GM12878 (cell line): ENCODE data around the gene NTF4. TPM values are rescaled to one million over a fixed set of nuclear protein-coding genes. Genes with fewer than 3 reads are reported as not detected.

Experiments
- ATAC-seq: fragments of 200-7000 bp; cut with Tn5 transposase; 3 replicates; pipeline ENCODE4 v1.9.1; 2020; ENCODE audit warnings: mild to moderate bottlenecking, moderate library complexity
- BruUV-seq: library from RNA; stranded (reverse); fragments of 400-500 nt; replicated peaks from 2 replicates; lab custom pipeline; 2021; lab: Mats Ljungman, UMichigan
- CTCF ChIA-PET: fragments of 300-600 bp; sonication (Branson Sonifier 250); formaldehyde crosslinking; extraction: SDS; loops from one replicate; lab custom pipeline; 2021; ENCODE audit warnings: inconsistent platforms; lab: Yijun Ruan, JAX
- POLR2A ChIA-PET: fragments of 350-600 bp; formaldehyde crosslinking; extraction: SDS; loops from one replicate; lab custom pipeline; 2021; ENCODE audit warnings: inconsistent platforms; lab: Charles Lee
- RAD21 ChIA-PET: fragments of 300-600 bp; sonication (Branson Sonifier 250); formaldehyde crosslinking; loops from one replicate; lab custom pipeline; 2023; ENCODE audit warnings: antibody characterized with exemption; ENCODE audit not compliant: unreplicated experiment; lab: Charles Lee
- SMC1A ChIA-PET: fragments of 300-600 bp; sonication (Branson Sonifier 250); formaldehyde crosslinking; loops from one replicate; lab custom pipeline; 2023; ENCODE audit not compliant: unreplicated experiment, uncharacterized antibody; lab: Charles Lee
- DNase-seq: peaks from one replicate; pipeline ENCODE4 v3.0.0-alpha.2; 2011; ENCODE audit warnings: low read depth, low spot score
- FAIRE-seq: peaks from 3 replicates; lab custom pipeline; 2011; peaks lifted over from hg19 to GRCh38; lab: Jason Lieb, UNC
- H2AFZ ChIP-seq: 2 replicates; pipeline ENCODE4 v1.6.0; 2011; ENCODE audit warnings: low read depth, low read length, control low read depth; ENCODE audit not compliant: control insufficient read depth
- H3K27ac ChIP-seq: 2 replicates; pipeline ENCODE4 v1.5.1; 2011; ENCODE audit warnings: control low read depth; ENCODE audit not compliant: control insufficient read depth, insufficient read depth
- H3K27me3 ChIP-seq, 2 experiments: replicated peaks in 1 of 2; 2 replicates each; pipeline versions ENCODE4 v1.6.0 to v1.6.1; 2011; ENCODE audit warnings: low read length in 1 of 2; ENCODE audit not compliant: control insufficient read depth in 2 of 2, insufficient read depth in 2 of 2
- H3K36me3 ChIP-seq, 2 experiments: 2 replicates each; pipeline ENCODE4 v1.5.1; 2011; ENCODE audit warnings: low read length in 1 of 2; ENCODE audit not compliant: control insufficient read depth in 2 of 2, insufficient read depth in 2 of 2
- H3K4me1 ChIP-seq: 2 replicates; pipeline ENCODE4 v1.6.1; 2011; ENCODE audit warnings: mild to moderate bottlenecking, low read length, moderate library complexity, mixed read lengths; ENCODE audit not compliant: control insufficient read depth, insufficient read depth
- H3K4me2 ChIP-seq: 2 replicates; pipeline ENCODE4 v1.6.0; 2011; ENCODE audit warnings: control low read depth; ENCODE audit not compliant: control insufficient read depth, insufficient read depth
- H3K4me3 ChIP-seq: fragments of 200-600 bp; sonication (generic); 2 replicates; pipeline ENCODE4 v1.5.1; 2016
- H3K79me2 ChIP-seq: 2 replicates; pipeline ENCODE4 v1.6.0; 2011; ENCODE audit warnings: low read length; ENCODE audit not compliant: control insufficient read depth, insufficient read depth
- H3K9ac ChIP-seq: 2 replicates; pipeline ENCODE4 v1.8.0; 2011; ENCODE audit warnings: low read length, control low read depth, mixed read lengths; ENCODE audit not compliant: control insufficient read depth, insufficient read depth
- H3K9me3 ChIP-seq: replicated peaks from 3 replicates; pipeline ENCODE4 v1.5.1; 2011; ENCODE audit warnings: mild to moderate bottlenecking, low read length; ENCODE audit not compliant: control insufficient read depth, insufficient read depth
- H4K20me1 ChIP-seq: 2 replicates; pipeline ENCODE4 v1.6.0; 2011; ENCODE audit not compliant: control insufficient read depth, insufficient read depth
- BMI1 ChIP-seq: fragments of 450-650 bp; IDR thresholded peaks from 2 replicates; pipeline ENCODE4 v1.6.1; 2016; ENCODE audit warnings: mild to moderate bottlenecking, moderate library complexity, borderline replicate concordance
- BRCA1 ChIP-seq: IDR thresholded peaks from 2 replicates; pipeline ENCODE4 v1.6.1; 2011; ENCODE audit warnings: low read depth, low read length, improper control_type of control experiment
- CEBPZ ChIP-seq: fragments of 150-350 bp; IDR thresholded peaks from 2 replicates; pipeline ENCODE4 v1.6.1; 2016; ENCODE audit warnings: low read depth, low read length
- E2F4 ChIP-seq: IDR thresholded peaks from 2 replicates; pipeline ENCODE4 v1.6.1; 2012; ENCODE audit warnings: low read depth, low read length, improper control_type of control experiment
- IKZF2 ChIP-seq, 2 experiments: fragments of 450-650 bp; IDR thresholded peaks; 2 replicates each; pipeline ENCODE4 v1.6.1; 2017; ENCODE audit warnings: mild to moderate bottlenecking in 2 of 2, moderate library complexity in 2 of 2
- MTA2 ChIP-seq: fragments of 450-650 bp; IDR thresholded peaks from 2 replicates; pipeline ENCODE4 v1.6.1; 2016; ENCODE audit warnings: low read depth, mild to moderate bottlenecking, moderate library complexity
- NFXL1 ChIP-seq: fragments of 450-650 bp; IDR thresholded peaks from 2 replicates; pipeline ENCODE4 v1.6.1; 2017; ENCODE audit warnings: antibody characterized with exemption, mild to moderate bottlenecking, borderline replicate concordance
- PAX5 ChIP-seq: IDR thresholded peaks from 2 replicates; pipeline ENCODE4 v1.6.1; 2011; ENCODE audit warnings: low read depth, low read length, borderline replicate concordance
- SMARCA5 ChIP-seq: fragments of 450-650 bp; IDR thresholded peaks from 2 replicates; pipeline ENCODE4 v1.6.1; 2017; ENCODE audit warnings: mild to moderate bottlenecking
- WGBS: methylation state at CpG from one replicate; pipeline ENCODE4 v1.1.6; 2016; ENCODE audit warnings: low lambda C conversion rate; ENCODE audit not compliant: insufficient replicate concordance, insufficient coverage; ENCODE audit errors: missing lambda C conversion rate; 5-methylcytosine and 5-hydroxymethylcytosine counted together
- in situ Hi-C: fragments of 300-500 bp; cut with MboI; formaldehyde crosslinking; loops from 9 replicates; pipeline ENCODE4 v1.14.3; 2018; ENCODE audit warnings: mixed read lengths
- intact Hi-C: fragments of 100-400 bp; cut with micrococcal nuclease; formaldehyde crosslinking; loops from one replicate; pipeline ENCODE4 v1.14.2; 2022; ENCODE audit not compliant: unreplicated experiment
- polyA plus RNA-seq, 11 experiments: library from polyadenylated mRNA; depleted of rRNA in 4 of 11; unstranded in 6 of 11; stranded (reverse) in 5 of 11; fragments of >200 nt; fragmentation: Nextera tagmentation in 4 of 11; fragmentation: Illumina TruSeq in 1 of 11; extraction: Ambion mirVana in 4 of 11; extraction: Trizol in 1 of 11; gene quantifications; 1 replicate in 1 of 11; 2 replicates in 10 of 11; pipeline versions ENCODE4 v1.2.1 to v1.2.3, GENCODE V29; 2011 to 2016; ENCODE audit warnings: inconsistent platforms in 2 of 11, missing spikeins in 2 of 11, low read depth in 1 of 11
- total RNA-seq, 4 experiments: library from RNA; depleted of rRNA in 3 of 4; stranded (reverse); fragments of >200 nt in 3 of 4; fragmentation: Illumina TruSeq in 1 of 4; extraction: Trizol in 1 of 4; gene quantifications; 2 replicates each; pipeline versions ENCODE4 v1.2.1 to v1.2.3, GENCODE V29; 2013 to 2021

Gene NTF4
- total and polyA plus RNA-seq, 10 of the 15 experiments (the other 5 are each of a cell fraction or from before 2014, with no cell fraction given), result not detected

GRCh38 chr19:49061445-49061844, 3.2 kb downstream of the NTF4 start (continued):
- TF ChIP-seq E2F4, result no peak

- peaks cover 5 to 16% of the 10 kb centered on the region in 2 experiments; a peak in 3 of 4 replicates for H3K27me3 ChIP-seq
- no peak overlapping the region for H3K4me3 ChIP-seq
- no peak for TF ChIP-seq BRCA1
- TF ChIP-seq NFXL1, result no peak
- no peak for TF ChIP-seq MTA2
- H3K9ac ChIP-seq, result no peak overlapping the region
- no peak overlapping the region for H3K27ac ChIP-seq
- intact Hi-C loops, result no loop called here
- ATAC-seq (no peak), FAIRE-seq (no peak), DNase-seq (no peak)
- no peak overlapping the region for H2AFZ ChIP-seq
- WGBS, result 100% methylated on average over 2 of the region's 2 CpGs
- H3K36me3 ChIP-seq, result no peaks in the 10 kb centered on the region
- H3K79me2 ChIP-seq, result no peaks in the 10 kb centered on the region
- in situ Hi-C loops, result no loop called here
- no TSS peak for BruUV-seq
- H3K9me3 ChIP-seq, result no peaks in the 10 kb centered on the region
- H3K4me1 ChIP-seq, result no peaks in the 10 kb centered on the region
- ChIA-PET SMC1A (no interaction called here), CTCF (interaction anchor here (0.6 to 2.0 kb wide), 5 partner anchors 37 to 218 kb away, joined by 3 to 7 read pairs (median 3); no protein-coding TSS in a partner anchor), POLR2A (interaction anchor here (1.6 kb wide), 1 partner anchor 9 kb away, joined by 4 read pairs; no protein-coding TSS in a partner anchor), RAD21 (no interaction called here)
- no peaks in the 10 kb centered on the region for H4K20me1 ChIP-seq
- H3K4me2 ChIP-seq, result no peak overlapping the region
Measured at GRCh38 chr19:49061000-49061399, 3.6 kb downstream of the NTF4 start.

GRCh38 chr19:49059053-49059452, 5.6 kb downstream of the NTF4 start:
- in situ Hi-C loops (no loop called here), intact Hi-C loops (no loop called here)
- RAD21 ChIA-PET, result no interaction called here
- SMC1A ChIA-PET, result no interaction called here
- H3K4me3 ChIP-seq, result no peak overlapping the region
- no peak overlapping the region for H2AFZ ChIP-seq
- no peak for ATAC-seq
- no peaks in the 10 kb centered on the region for H4K20me1 ChIP-seq
- no peak overlapping the region for H3K4me2 ChIP-seq
- H3K9me3 ChIP-seq, result no peaks in the 10 kb centered on the region
- peaks cover 5 to 16% of the 10 kb centered on the region in 2 experiments; a peak in 3 of 4 replicates for H3K27me3 ChIP-seq
- no peak overlapping the region for H3K27ac ChIP-seq
- no peak for TF ChIP-seq NFXL1
- no peak for TF ChIP-seq BMI1
- no peak for TF ChIP-seq CEBPZ
- no peak for TF ChIP-seq PAX5
- TF ChIP-seq IKZF2 (IDR thresholded peaks at IDR 0.05), result no peak
- TF ChIP-seq SMARCA5, result no peak
- no peaks in the 10 kb centered on the region for H3K79me2 ChIP-seq
- DNase-seq, result no peak
- CTCF ChIA-PET, result no interaction called here
- no peak for FAIRE-seq
- H3K9ac ChIP-seq, result no peak overlapping the region
- no peaks in the 10 kb centered on the region for H3K36me3 ChIP-seq
- 40% methylated on average over 9 of the region's 9 CpGs for WGBS
- H3K4me1 ChIP-seq, result no peaks in the 10 kb centered on the region
- BruUV-seq, result no TSS peak
- POLR2A ChIA-PET, result interaction anchor here (0.6 kb wide), 1 partner anchor 494 kb away, joined by 3 read pairs; no protein-coding TSS in a partner anchor
